Stimulated activated CD4-positive, alpha-beta T cell treated with anti-CD3 and anti-CD28 coated beads, Interleukin-2, amount 100 ng/mL, for 48 hours (primary cell): ENCODE results near the gene G2E3.

Source experiments
- DNase-seq, 2 donors: peaks; one replicate each; pipeline ENCODE4 v3.0.0-alpha.2; 2020

G2E3 gene

GRCh38 chr14:30657606-30658163 lies 98.7 kb downstream of the G2E3 start:
- DNase-seq, result no peak

- DNase-seq, result no peak
Observed at GRCh38 chr14:30658645-30659044, 99.7 kb downstream of the G2E3 start.

DNA sequence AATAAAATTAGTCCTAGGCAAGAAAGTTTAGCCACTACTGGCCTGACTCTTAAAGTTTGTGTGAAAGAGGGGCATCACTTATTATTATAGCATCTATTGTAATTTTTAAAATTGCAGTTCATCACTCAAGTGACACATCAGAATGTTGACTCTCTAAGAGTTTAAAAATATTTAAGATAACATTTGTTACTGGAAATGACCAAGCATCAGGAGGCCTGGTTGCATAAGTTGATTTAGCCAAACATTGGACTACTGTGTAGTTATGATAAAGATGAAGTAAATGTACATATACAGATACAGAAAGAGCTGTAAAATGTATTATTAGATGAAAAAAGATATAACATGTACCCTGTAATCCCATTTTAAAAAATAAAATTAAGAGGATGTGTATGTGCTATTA lies 110.6 kb downstream of the G2E3 start:
- DNase-seq, result no peak
